SK-N-SH (cell line): ENCODE data around the gene HINT3. TPM values are rescaled to one million over a fixed set of nuclear protein-coding genes. Genes with fewer than 3 reads are reported as not detected.

Experiments
- CTCF ChIA-PET: fragments of 300-600, 350-600 bp; formaldehyde crosslinking; extraction: SDS; loops from one replicate; lab custom pipeline; 2021; lab: Yijun Ruan, JAX
- POLR2A ChIA-PET: fragments of 350-600 bp; sonication (Branson Sonifier 250); formaldehyde crosslinking; extraction: SDS; loops from one replicate; lab custom pipeline; 2020; ENCODE audit warnings: antibody characterized with exemption, inconsistent platforms; lab: Yijun Ruan, JAX
- DNase-seq: peaks from one replicate; pipeline ENCODE4 v3.0.0; 2012
- H2AFZ ChIP-seq: fragments of 200-600 bp; sonication (generic); 2 replicates; pipeline ENCODE4 v1.8.1; 2016; ENCODE audit warnings: antibody characterized with exemption, mild to moderate bottlenecking, low read depth
- H3F3A ChIP-seq: fragments of 200-600 bp; sonication (generic); replicated peaks from 2 replicates; pipeline ENCODE3; 2016; ENCODE audit warnings: antibody characterized with exemption, mild to moderate bottlenecking; ENCODE audit not compliant: insufficient read depth
- H3K27ac ChIP-seq, 2 experiments: fragments of 200-500 bp in 1 of 2; fragments of 200-600 bp in 1 of 2; sonication (Bioruptor generic) in 1 of 2; sonication (generic), shearing (Covaris generic) in 1 of 2; 2 replicates each; pipeline versions ENCODE4 v1.5.1 to v1.6.1; 2014 to 2016; ENCODE audit warnings: low read depth in 2 of 2, inconsistent platforms in 1 of 2, low read length in 1 of 2, mild to moderate bottlenecking in 1 of 2, mixed read lengths in 1 of 2
- H3K27me3 ChIP-seq: fragments of 200-600 bp; sonication (generic), shearing (Covaris generic); 2 replicates; pipeline ENCODE4 v1.6.1; 2016; ENCODE audit warnings: mixed run types; ENCODE audit not compliant: insufficient read depth
- H3K36me3 ChIP-seq, 2 experiments: fragments of 200-500 bp in 1 of 2; fragments of 200-600 bp in 1 of 2; sonication (Bioruptor generic) in 1 of 2; sonication (generic) in 1 of 2; replicated peaks in 1 of 2; 2 replicates each; pipeline versions ENCODE3 to v1.5.1; 2014 to 2016; ENCODE audit warnings: low read length in 1 of 2, mild to moderate bottlenecking in 1 of 2; ENCODE audit not compliant: insufficient read depth in 2 of 2, control insufficient read depth in 1 of 2
- H3K4me1 ChIP-seq, 2 experiments: fragments of 200-500 bp in 1 of 2; fragments of 200-600 bp in 1 of 2; sonication (Bioruptor generic) in 1 of 2; sonication (generic), shearing (Covaris generic) in 1 of 2; 2 replicates each; pipeline versions ENCODE4 v1.5.1 to v1.6.1; 2014 to 2016; ENCODE audit warnings: low read depth in 1 of 2, low read length in 1 of 2, mixed run types in 1 of 2; ENCODE audit not compliant: insufficient read depth in 2 of 2, control insufficient read depth in 1 of 2
- H3K4me2 ChIP-seq: fragments of 200-600 bp; sonication (generic), shearing (Covaris generic); 2 replicates; pipeline ENCODE4 v1.6.1; 2017; ENCODE audit warnings: mixed run types
- H3K4me3 ChIP-seq, 2 experiments: fragments of 200-500 bp in 1 of 2; fragments of 200-600 bp in 1 of 2; sonication (Bioruptor generic) in 1 of 2; sonication (generic), shearing (Covaris generic) in 1 of 2; 2 replicates each; pipeline versions ENCODE4 v1.5.1 to v1.8.1; 2014 to 2016; ENCODE audit warnings: low read depth in 2 of 2, inconsistent platforms in 1 of 2, low read length in 1 of 2, mild to moderate bottlenecking in 1 of 2, mixed read lengths in 1 of 2, moderate library complexity in 1 of 2
- H3K79me2 ChIP-seq: fragments of 200-600 bp; sonication (generic); 2 replicates; pipeline ENCODE4 v1.8.1; 2017; ENCODE audit warnings: mild to moderate bottlenecking; ENCODE audit not compliant: insufficient read depth
- H3K9ac ChIP-seq: fragments of 200-600 bp; sonication (generic); 2 replicates; pipeline ENCODE4 v1.6.1; 2017; ENCODE audit warnings: mixed run types
- H3K9me2 ChIP-seq: fragments of 200-600 bp; sonication (generic); 2 replicates; pipeline ENCODE4 v1.6.1; 2017; ENCODE audit warnings: mixed run types
- H3K9me3 ChIP-seq: fragments of 200-600 bp; sonication (generic); 2 replicates; pipeline ENCODE4 v1.6.1; 2017; ENCODE audit warnings: mixed run types, mild to moderate bottlenecking, moderate library complexity
- H4K20me1 ChIP-seq: fragments of 200-600 bp; sonication (generic); 2 replicates; pipeline ENCODE4 v1.6.1; 2017; ENCODE audit warnings: mild to moderate bottlenecking, mixed run types; ENCODE audit not compliant: insufficient read depth
- CHD2 ChIP-seq: fragments of 150-350 bp; IDR thresholded peaks from 2 replicates; pipeline ENCODE4 v1.6.1; 2018; ENCODE audit warnings: low read length; ENCODE audit not compliant: partially characterized antibody
- FOXJ3 ChIP-seq: sonication (generic); formaldehyde crosslinking; IDR thresholded peaks from 2 replicates; pipeline ENCODE4 v1.5.1; 2020; ENCODE audit warnings: mild to moderate bottlenecking, missing genetic modification reagents
- FOXM1 ChIP-seq: IDR thresholded peaks from 2 replicates; pipeline ENCODE4 v1.4.0; 2012; ENCODE audit warnings: low read depth, mild to moderate bottlenecking
- GATA2 ChIP-seq: sonication (generic); formaldehyde crosslinking; IDR thresholded peaks from 2 replicates; pipeline ENCODE4 v1.5.0; 2020; ENCODE audit warnings: mild to moderate bottlenecking, missing genetic modification reagents
- MEF2A ChIP-seq: IDR thresholded peaks from 2 replicates; pipeline ENCODE4 v1.4.0; 2012; ENCODE audit warnings: low read depth, borderline replicate concordance
- MXI1 ChIP-seq: IDR thresholded peaks from 2 replicates; pipeline ENCODE4 v1.6.1; 2012; ENCODE audit warnings: mild to moderate bottlenecking, low read depth, low read length, improper control_type of control experiment
- NFIC ChIP-seq: IDR thresholded peaks from 2 replicates; pipeline ENCODE4 v1.4.0; 2012; ENCODE audit warnings: borderline replicate concordance
- NRF1 ChIP-seq: IDR thresholded peaks from 2 replicates; pipeline ENCODE4 v1.6.1; 2012; ENCODE audit warnings: low read depth, mild to moderate bottlenecking, low read length
- POLR2AphosphoS5 ChIP-seq: IDR thresholded peaks from 2 replicates; pipeline ENCODE4 v1.6.1; 2012; ENCODE audit warnings: low read depth, low read length
- RFX5 ChIP-seq: IDR thresholded peaks from 2 replicates; pipeline ENCODE4 v1.6.1; 2012; ENCODE audit warnings: mild to moderate bottlenecking, improper control_type of control experiment, low read length
- RXRA ChIP-seq: IDR thresholded peaks from 2 replicates; pipeline ENCODE4 v1.4.0; 2012; ENCODE audit warnings: low read depth, mild to moderate bottlenecking, borderline replicate concordance
- SIN3A ChIP-seq: IDR thresholded peaks from 2 replicates; pipeline ENCODE4 v1.6.1; 2012; ENCODE audit warnings: low read depth, mild to moderate bottlenecking, low read length, moderate library complexity, borderline replicate concordance
- TCF12 ChIP-seq: IDR thresholded peaks from 2 replicates; pipeline ENCODE4 v1.4.0; 2012
- USF2 ChIP-seq: fragments of 150-350 bp; IDR thresholded peaks from 2 replicates; pipeline ENCODE4 v1.6.1; 2017; ENCODE audit warnings: antibody characterized with exemption, low read length, low read depth, borderline replicate concordance
- ZBTB33 ChIP-seq: IDR thresholded peaks from 2 replicates; pipeline ENCODE4 v1.4.0; 2012; ENCODE audit warnings: low read depth, borderline replicate concordance
- WGBS: methylation state at CpG from one replicate; pipeline ENCODE4 v1.1.6; 2017; ENCODE audit warnings: low lambda C conversion rate; 5-methylcytosine and 5-hydroxymethylcytosine counted together
- polyA plus RNA-seq, 3 experiments: library from polyadenylated mRNA; depleted of rRNA; stranded (reverse); fragments of >200 nt; gene quantifications; 2 replicates each; pipeline ENCODE4 v1.2.3, GENCODE V29; 2012
- TF ChIP-seq, protein P1 (sequence below): IDR thresholded peaks from 2 replicates; pipeline ENCODE4 v1.4.0; 2012; ENCODE audit warnings: low read depth, borderline replicate concordance
- TF ChIP-seq, protein P2 (sequence below): fragments of 150-350 bp; IDR thresholded peaks from 2 replicates; pipeline ENCODE4 v1.6.1; 2016; ENCODE audit warnings: mild to moderate bottlenecking, low read depth, low read length

HINT3 gene
- polyA plus RNA-seq, 1 of the 3 experiments (the other 2 are of a cell fraction) = 1.8 TPM

GRCh38 chr6:125944434-125944816 is 12.1 kb upstream of the HINT3 start:
- no peak overlapping the region for H3K4me2 ChIP-seq
- no peak overlapping the region for H3K27ac ChIP-seq
- ChIA-PET CTCF (interaction anchor here (0.6 to 3.5 kb wide), 2 partner anchors 9 to 226 kb away, joined by 3 to 11 read pairs; no protein-coding TSS in a partner anchor), POLR2A (no interaction called here)
- no peaks in the 10 kb centered on the region for H3K36me3 ChIP-seq
- no peaks in the 10 kb centered on the region for H3K9me3 ChIP-seq
- no peak overlapping the region for H3K4me3 ChIP-seq
- H4K20me1 ChIP-seq = no peaks in the 10 kb centered on the region
- DNase-seq = no peak
- peaks cover 9% of the 10 kb centered on the region for H3F3A ChIP-seq
- H3K9ac ChIP-seq = no peak overlapping the region
- H2AFZ ChIP-seq = no peak overlapping the region
- WGBS = 63% methylated on average over 5 of the region's 5 CpGs
- H3K27me3 ChIP-seq = no peaks in the 10 kb centered on the region
- TF ChIP-seq RFX5 = no peak
- no peak for TF ChIP-seq TCF12
- TF ChIP-seq GATA2 (CRISPR knock-in tag) = no peak
- no peak for TF ChIP-seq RXRA
- no peak for TF ChIP-seq CHD2
- no peak for TF ChIP-seq FOXJ3 (CRISPR knock-in tag)
- TF ChIP-seq USF2 = no peak
- TF ChIP-seq MXI1 = no peak
- no peak for TF ChIP-seq FOXM1
- no peak for TF ChIP-seq NFIC
- TF ChIP-seq SIN3A = no peak
- TF ChIP-seq MEF2A = no peak
- TF ChIP-seq, protein P1, sequence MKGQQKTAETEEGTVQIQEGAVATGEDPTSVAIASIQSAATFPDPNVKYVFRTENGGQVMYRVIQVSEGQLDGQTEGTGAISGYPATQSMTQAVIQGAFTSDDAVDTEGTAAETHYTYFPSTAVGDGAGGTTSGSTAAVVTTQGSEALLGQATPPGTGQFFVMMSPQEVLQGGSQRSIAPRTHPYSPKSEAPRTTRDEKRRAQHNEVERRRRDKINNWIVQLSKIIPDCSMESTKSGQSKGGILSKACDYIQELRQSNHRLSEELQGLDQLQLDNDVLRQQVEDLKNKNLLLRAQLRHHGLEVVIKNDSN = no peak
- TF ChIP-seq, protein P2, sequence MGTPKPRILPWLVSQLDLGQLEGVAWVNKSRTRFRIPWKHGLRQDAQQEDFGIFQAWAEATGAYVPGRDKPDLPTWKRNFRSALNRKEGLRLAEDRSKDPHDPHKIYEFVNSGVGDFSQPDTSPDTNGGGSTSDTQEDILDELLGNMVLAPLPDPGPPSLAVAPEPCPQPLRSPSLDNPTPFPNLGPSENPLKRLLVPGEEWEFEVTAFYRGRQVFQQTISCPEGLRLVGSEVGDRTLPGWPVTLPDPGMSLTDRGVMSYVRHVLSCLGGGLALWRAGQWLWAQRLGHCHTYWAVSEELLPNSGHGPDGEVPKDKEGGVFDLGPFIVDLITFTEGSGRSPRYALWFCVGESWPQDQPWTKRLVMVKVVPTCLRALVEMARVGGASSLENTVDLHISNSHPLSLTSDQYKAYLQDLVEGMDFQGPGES = no peak
- no peak for TF ChIP-seq ZBTB33
- no peak for TF ChIP-seq NRF1
- TF ChIP-seq POLR2AphosphoS5 = no peak
- peaks cover 0 to 19% of the 10 kb centered on the region in 2 experiments; a peak in 1 of 4 replicates for H3K4me1 ChIP-seq
- no peaks in the 10 kb centered on the region for H3K79me2 ChIP-seq
- H3K9me2 ChIP-seq = no peaks in the 10 kb centered on the region
